ENCODE results near the gene C1orf116.

The C1orf116 gene

DNA sequence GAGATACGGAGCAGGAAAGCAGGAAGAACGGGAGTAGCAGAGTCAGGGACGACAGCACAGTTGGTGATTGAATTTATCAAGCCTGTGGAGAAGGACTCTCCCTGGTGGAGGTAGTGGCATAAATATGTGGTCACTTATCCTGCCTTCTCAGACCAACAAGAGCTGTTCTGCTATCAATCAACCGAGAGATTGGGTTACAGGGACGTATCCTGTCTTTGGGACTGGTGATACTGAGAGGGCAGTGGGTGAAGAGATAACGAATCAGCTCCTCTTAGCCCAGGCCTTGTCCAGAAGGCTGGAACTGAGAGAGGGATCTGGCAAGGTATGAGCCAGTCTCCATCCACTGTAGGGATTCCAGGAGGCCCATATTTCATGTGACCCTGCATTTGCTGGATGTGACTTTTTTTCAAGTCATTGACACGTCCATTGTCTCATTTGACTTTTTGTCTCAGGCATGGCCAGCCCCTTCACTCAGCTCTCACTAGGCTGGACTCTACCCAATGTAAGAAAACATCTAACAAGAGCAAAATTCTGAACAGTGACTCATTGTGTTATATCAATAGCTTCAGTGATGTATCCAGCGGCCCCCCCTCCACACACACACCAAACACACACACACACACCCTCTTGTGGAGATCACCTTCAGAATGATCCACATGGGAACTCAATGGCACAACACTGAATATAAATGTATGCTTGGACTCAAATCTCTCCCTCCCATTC lies 11.3 kb downstream of the C1orf116 start:
- Histone ChIP-seq H3K9ac (no peak overlapping the region), H4K20me1 (no peaks in the 10 kb centered on the region), H3K4me1 (no peaks in the 10 kb centered on the region), H3K4me2 (no peak overlapping the region), H3K4me3 (no peak overlapping the region), H3K27me3 (no peaks in the 10 kb centered on the region), H3K27ac (no peak overlapping the region), H3K9me3 (no peaks in the 10 kb centered on the region), H3K36me3 (no peaks in the 10 kb centered on the region)
- TF ChIP-seq Cebpa-rat (IDR thresholded peaks at IDR 0.05), result no peak

DNA sequence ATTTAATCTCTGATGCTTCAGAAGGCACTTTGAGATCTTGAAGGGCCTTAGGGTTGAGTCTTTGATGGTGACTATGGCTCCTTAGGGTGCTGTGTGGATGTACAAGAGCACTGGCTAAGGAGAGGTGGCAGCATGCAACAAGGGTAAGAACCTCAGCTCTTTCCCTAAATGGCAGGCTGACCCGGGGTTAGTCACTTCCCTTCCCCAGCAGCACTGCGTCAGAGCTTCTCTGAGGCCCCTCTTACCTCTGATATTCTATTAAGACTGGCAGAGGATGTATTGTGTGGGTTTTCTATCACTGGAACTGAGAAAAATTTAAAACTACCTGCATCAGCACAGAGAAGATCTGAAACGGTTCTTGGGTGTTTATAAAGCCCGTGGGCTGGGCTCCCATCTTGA lies 11.8 kb downstream of the C1orf116 start:
- H4K20me1 ChIP-seq, result no peaks in the 10 kb centered on the region
- no peak overlapping the region for H3K4me3 ChIP-seq
- H3K4me2 ChIP-seq, result no peak overlapping the region
- H3K27ac ChIP-seq, result no peak overlapping the region
- H3K27me3 ChIP-seq, result no peaks in the 10 kb centered on the region
- H3K36me3 ChIP-seq, result no peaks in the 10 kb centered on the region
- no peaks in the 10 kb centered on the region for H3K9me3 ChIP-seq
- no peaks in the 10 kb centered on the region for H3K4me1 ChIP-seq
- no peak overlapping the region for H3K9ac ChIP-seq
- TF ChIP-seq Cebpa-rat (IDR thresholded peaks at IDR 0.05), result no peak

DNA sequence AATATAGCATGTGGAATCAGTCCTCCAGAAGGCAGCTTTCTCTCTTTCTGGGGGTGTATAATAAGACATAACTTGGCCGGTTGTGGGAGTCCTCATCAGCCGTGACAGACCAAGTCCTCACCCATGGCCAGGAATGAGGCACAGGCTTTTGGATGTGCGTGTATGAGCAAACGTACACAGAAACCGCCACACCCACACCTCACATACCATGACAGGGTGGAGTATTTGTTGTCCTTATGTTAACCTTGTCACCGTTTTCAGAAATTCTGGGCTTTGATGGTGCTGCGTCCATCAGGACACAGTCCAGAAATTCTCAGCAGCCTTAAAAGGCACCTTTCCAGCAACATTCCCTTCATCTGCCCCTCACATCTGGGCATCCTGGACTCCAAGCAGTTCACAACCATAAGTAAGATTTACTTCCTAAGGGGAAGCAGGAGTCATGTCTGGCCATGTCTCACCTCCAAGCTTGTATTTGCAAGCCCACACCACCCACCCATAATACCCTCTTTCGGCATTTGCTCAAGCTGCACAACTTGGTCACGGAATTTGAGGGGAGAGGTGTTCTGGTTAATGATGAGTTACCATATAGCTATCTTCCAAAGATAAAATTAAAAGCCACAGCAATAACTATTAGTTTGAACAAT lies 12.4 kb downstream of the C1orf116 start:
- Histone ChIP-seq H3K27me3 (no peaks in the 10 kb centered on the region), H3K9me3 (no peaks in the 10 kb centered on the region), H3K9ac (no peak overlapping the region), H3K4me1 (no peaks in the 10 kb centered on the region), H3K4me2 (no peak overlapping the region), H4K20me1 (no peaks in the 10 kb centered on the region), H3K27ac (no peak overlapping the region), H3K4me3 (no peak overlapping the region), H3K36me3 (no peaks in the 10 kb centered on the region)
- no peak for TF ChIP-seq Cebpa-rat (IDR thresholded peaks at IDR 0.05)

DNA sequence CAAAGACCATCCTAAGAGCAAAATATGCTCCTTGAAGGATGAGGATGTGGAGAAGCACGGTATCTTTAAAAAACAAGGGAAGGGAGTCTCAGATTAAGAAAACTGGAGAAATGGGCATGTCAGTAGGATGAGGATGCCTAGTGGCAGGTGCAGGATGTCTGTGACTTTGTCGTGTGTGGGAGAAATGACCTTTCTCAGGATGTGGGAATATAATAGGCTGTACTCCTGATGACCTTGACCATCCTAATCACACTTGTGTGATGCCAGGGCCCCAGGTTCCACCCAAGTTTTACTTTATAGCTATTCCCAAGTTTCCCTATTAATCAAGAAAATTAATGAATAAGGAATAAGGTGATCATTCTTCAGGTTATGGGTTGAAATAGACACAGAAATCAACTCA lies 12.9 kb downstream of the C1orf116 start:
- TF ChIP-seq Cebpa-rat (IDR thresholded peaks at IDR 0.05), result no peak
- Histone ChIP-seq H3K4me1 (no peaks in the 10 kb centered on the region), H3K9me3 (no peaks in the 10 kb centered on the region), H3K27ac (no peak overlapping the region), H3K4me2 (no peak overlapping the region), H4K20me1 (no peaks in the 10 kb centered on the region), H3K27me3 (no peaks in the 10 kb centered on the region), H3K36me3 (no peaks in the 10 kb centered on the region), H3K4me3 (no peak overlapping the region), H3K9ac (no peak overlapping the region)

- Histone ChIP-seq H3K4me3 (no peak overlapping the region), H3K9ac (no peak overlapping the region), H3K4me2 (no peak overlapping the region), H3K9me3 (no peaks in the 10 kb centered on the region), H3K27ac (no peak overlapping the region), H4K20me1 (no peaks in the 10 kb centered on the region), H3K4me1 (no peaks in the 10 kb centered on the region), H3K36me3 (no peaks in the 10 kb centered on the region), H3K27me3 (no peaks in the 10 kb centered on the region)
- TF ChIP-seq Cebpa-rat (IDR thresholded peaks at IDR 0.05), result no peak
These were observed 13.4 kb downstream of the C1orf116 start for GRCh38 chr1:207019161-207019560.

- Histone ChIP-seq H3K27me3 (no peaks in the 10 kb centered on the region), H3K36me3 (no peaks in the 10 kb centered on the region), H3K9ac (no peak overlapping the region), H3K27ac (no peak overlapping the region), H3K4me2 (no peak overlapping the region), H3K9me3 (no peaks in the 10 kb centered on the region), H3K4me1 (no peaks in the 10 kb centered on the region), H3K4me3 (no peak overlapping the region), H4K20me1 (no peaks in the 10 kb centered on the region)
- no peak for TF ChIP-seq Cebpa-rat (IDR thresholded peaks at IDR 0.05)
These were observed 13.8 kb downstream of the C1orf116 start for GRCh38 chr1:207018707-207019106.

- Histone ChIP-seq H3K27me3 (no peaks in the 10 kb centered on the region), H3K36me3 (no peaks in the 10 kb centered on the region), H4K20me1 (no peaks in the 10 kb centered on the region), H3K27ac (no peak overlapping the region), H3K9me3 (no peaks in the 10 kb centered on the region), H3K9ac (no peak overlapping the region), H3K4me3 (no peak overlapping the region), H3K4me1 (no peaks in the 10 kb centered on the region), H3K4me2 (no peak overlapping the region)
- no peak for TF ChIP-seq Cebpa-rat (IDR thresholded peaks at IDR 0.05)
These were observed 14.7 kb downstream of the C1orf116 start for GRCh38 chr1:207017615-207018559.

GRCh38 chr1:207015791-207016190 lies 16.8 kb downstream of the C1orf116 start:
- no peaks in the 10 kb centered on the region for H3K27me3 ChIP-seq
- no peaks in the 10 kb centered on the region for H4K20me1 ChIP-seq
- no peaks in the 10 kb centered on the region for H3K36me3 ChIP-seq
- H3K4me3 ChIP-seq, result no peak overlapping the region
- TF ChIP-seq Cebpa-rat (IDR thresholded peaks at IDR 0.05), result no peak
- no peak overlapping the region for H3K4me2 ChIP-seq
- H3K27ac ChIP-seq, result no peak overlapping the region
- H3K9ac ChIP-seq, result no peak overlapping the region
- H3K9me3 ChIP-seq, result no peaks in the 10 kb centered on the region
- no peaks in the 10 kb centered on the region for H3K4me1 ChIP-seq

- no peaks in the 10 kb centered on the region for H3K9me3 ChIP-seq
- no peaks in the 10 kb centered on the region for H3K36me3 ChIP-seq
- no peaks in the 10 kb centered on the region for H3K27me3 ChIP-seq
- no peak overlapping the region for H3K4me3 ChIP-seq
- no peaks in the 10 kb centered on the region for H4K20me1 ChIP-seq
- H3K4me1 ChIP-seq, result no peaks in the 10 kb centered on the region
- H3K27ac ChIP-seq, result no peak overlapping the region
- H3K9ac ChIP-seq, result no peak overlapping the region
- no peak overlapping the region for H3K4me2 ChIP-seq
- TF ChIP-seq Cebpa-rat (IDR thresholded peaks at IDR 0.05), result no peak
These were observed 17.8 kb downstream of the C1orf116 start for GRCh38 chr1:207014728-207015127.

Measured in BLaER1 (cell line).